OCI-LY1 (cell line): ENCODE results near the gene LSM2.

Experiments
- H2AFZ ChIP-seq: fragments of 200-600 bp; sonication (generic), shearing (Covaris generic); 2 replicates; pipeline ENCODE4 v1.6.0; 2014; ENCODE audit warnings: antibody characterized with exemption, mild to moderate bottlenecking, low read length
- H3F3A ChIP-seq: fragments of 200-600 bp; sonication (generic), shearing (Covaris generic); 2 replicates; pipeline ENCODE4 v1.6.0; 2014; ENCODE audit warnings: mild to moderate bottlenecking, antibody characterized with exemption, low read length, moderate library complexity; ENCODE audit not compliant: insufficient read depth
- H3K27ac ChIP-seq: fragments of 200-600 bp; sonication (generic); 2 replicates; pipeline ENCODE4 v1.5.1; 2014; ENCODE audit warnings: low read length, mixed run types, mild to moderate bottlenecking, low read depth; ENCODE audit not compliant: poor library complexity, severe bottlenecking
- H3K27me3 ChIP-seq: fragments of 200-600 bp; sonication (generic); 2 replicates; pipeline ENCODE4 v1.6.0; 2014; ENCODE audit warnings: antibody characterized with exemption, mild to moderate bottlenecking, low read length, moderate library complexity; ENCODE audit not compliant: insufficient read depth
- H3K36me3 ChIP-seq: fragments of 200-600 bp; sonication (generic); 2 replicates; pipeline ENCODE4 v1.6.1; 2014; ENCODE audit warnings: mild to moderate bottlenecking, antibody characterized with exemption, low read length, moderate library complexity, mixed read lengths; ENCODE audit not compliant: insufficient read depth
- H3K4me1 ChIP-seq: fragments of 200-600 bp; sonication (generic); 2 replicates; pipeline ENCODE4 v1.5.1; 2014; ENCODE audit warnings: mild to moderate bottlenecking, low read length, moderate library complexity; ENCODE audit not compliant: insufficient read depth, severe bottlenecking
- H3K4me2 ChIP-seq: fragments of 200-600 bp; sonication (generic), shearing (Covaris generic); 2 replicates; pipeline ENCODE4 v1.6.1; 2014; ENCODE audit warnings: low read length
- H3K4me3 ChIP-seq: fragments of 200-600 bp; sonication (generic); 2 replicates; pipeline ENCODE4 v1.5.1; 2014; ENCODE audit warnings: low read length, low read depth, mild to moderate bottlenecking, mixed read lengths; ENCODE audit not compliant: poor library complexity, severe bottlenecking
- H3K79me2 ChIP-seq: fragments of 200-600 bp; shearing (Covaris generic); 2 replicates; pipeline ENCODE4 v1.6.1; 2016; ENCODE audit warnings: mixed run types, low read length, mixed read lengths; ENCODE audit not compliant: insufficient read depth
- H3K9ac ChIP-seq: fragments of 200-600 bp; sonication (generic), shearing (Covaris generic); 2 replicates; pipeline ENCODE4 v1.6.1; 2014; ENCODE audit warnings: mild to moderate bottlenecking, low read length, mixed read lengths
- H3K9me2 ChIP-seq: fragments of 200-600 bp; sonication (generic), shearing (Covaris generic); 2 replicates; pipeline ENCODE4 v1.6.1; 2014; ENCODE audit warnings: low read depth, mild to moderate bottlenecking, low read length, mixed read lengths
- H3K9me3 ChIP-seq: fragments of 200-600 bp; shearing (Covaris generic); 2 replicates; pipeline ENCODE4 v1.6.1; 2014; ENCODE audit warnings: low read length, mixed read lengths
- H4K20me1 ChIP-seq: fragments of 200-600 bp; sonication (generic), shearing (Covaris generic); 2 replicates; pipeline ENCODE4 v1.6.0; 2016; ENCODE audit warnings: mild to moderate bottlenecking, low read length; ENCODE audit not compliant: insufficient read depth
- CTCF ChIP-seq: fragments of 200-600 bp; sonication (generic), shearing (Covaris generic); IDR thresholded peaks from 2 replicates; pipeline ENCODE4 v1.5.1; 2017; ENCODE audit warnings: mild to moderate bottlenecking, antibody characterized with exemption, low read length, moderate library complexity, mixed read lengths
- EZH2 ChIP-seq: fragments of 200-600 bp; sonication (generic), shearing (Covaris generic); IDR thresholded peaks from 2 replicates; pipeline ENCODE4 v1.8.0; 2017; ENCODE audit warnings: borderline replicate concordance, mixed run types, mild to moderate bottlenecking, antibody characterized with exemption, low read length, moderate library complexity, mixed read lengths

The LSM2 gene

GRCh38 chr6:31837369-31838113, 30.8 kb upstream of the LSM2 start:
- H3K4me1 ChIP-seq: peaks cover 55% of the 10 kb centered on the region

GRCh38 chr6:31836474-31837368, 30.0 kb upstream of the LSM2 start:
- peaks cover 30% of the 10 kb centered on the region for H3F3A ChIP-seq
- peak overlapping the region; percentile 96 for H3K4me3 ChIP-seq
- TF ChIP-seq EZH2 (no peak), CTCF (peak; percentile 9; the same call in 1 of the 2 replicates)
- H3K27me3 ChIP-seq: no peaks in the 10 kb centered on the region
- no peaks in the 10 kb centered on the region for H4K20me1 ChIP-seq
- H3K9ac ChIP-seq: peak overlapping the region; percentile 99
- H3K9me2 ChIP-seq: no peaks in the 10 kb centered on the region
- peak overlapping the region; percentile 97 for H3K27ac ChIP-seq
- peaks cover 59% of the 10 kb centered on the region for H3K4me1 ChIP-seq
- peaks cover 66% of the 10 kb centered on the region for H3K36me3 ChIP-seq
- no peak overlapping the region for H2AFZ ChIP-seq
- peaks cover 33% of the 10 kb centered on the region for H3K79me2 ChIP-seq
- H3K9me3 ChIP-seq: no peaks in the 10 kb centered on the region
- H3K4me2 ChIP-seq: peak overlapping the region; percentile 95

More at GRCh38 chr6:31837369-31838113, 30.8 kb upstream of the LSM2 start:
- Histone ChIP-seq H3K4me3 (peak overlapping the region; percentile 96), H3F3A (peaks cover 24% of the 10 kb centered on the region), H2AFZ (no peak overlapping the region), H3K27me3 (no peaks in the 10 kb centered on the region), H3K79me2 (peaks cover 32% of the 10 kb centered on the region), H3K27ac (peak overlapping the region; percentile 97), H3K36me3 (peaks cover 66% of the 10 kb centered on the region), H3K9me3 (no peaks in the 10 kb centered on the region), H4K20me1 (no peaks in the 10 kb centered on the region), H3K9ac (peak overlapping the region; percentile 99), H3K9me2 (no peaks in the 10 kb centered on the region), H3K4me2 (peak overlapping the region; percentile 95)
- TF ChIP-seq EZH2: no peak
- no peak for TF ChIP-seq CTCF

GRCh38 chr6:31836047-31836473, 29.3 kb upstream of the LSM2 start:
- H2AFZ ChIP-seq: no peak overlapping the region
- no peaks in the 10 kb centered on the region for H3K27me3 ChIP-seq
- H3F3A ChIP-seq: peaks cover 30% of the 10 kb centered on the region
- peak overlapping the region; percentile 99 for H3K9ac ChIP-seq
- H3K79me2 ChIP-seq: peaks cover 40% of the 10 kb centered on the region
- H3K4me1 ChIP-seq: peaks cover 65% of the 10 kb centered on the region
- H3K9me2 ChIP-seq: no peaks in the 10 kb centered on the region
- H3K4me2 ChIP-seq: peak overlapping the region; percentile 95
- peak overlapping the region; percentile 97 for H3K27ac ChIP-seq
- TF ChIP-seq EZH2 (no peak), CTCF (no peak)
- H3K9me3 ChIP-seq: no peaks in the 10 kb centered on the region
- peaks cover 63% of the 10 kb centered on the region for H3K36me3 ChIP-seq
- peak overlapping the region; percentile 96 for H3K4me3 ChIP-seq
- H4K20me1 ChIP-seq: no peaks in the 10 kb centered on the region
